GM21367 (cell line): Measurements from ENCODE around the gene CPED1.
"Not testable (repeated sequence)": the region's sequence is repeated elsewhere in the genome, so short reads cannot be mapped to it uniquely, and the experiment has no call there.

ENCODE experiments used
- ATAC-seq: cut with Tn5 transposase; IDR thresholded peaks from one replicate; pipeline ENCODE4 v1.9.1; 2021; ENCODE audit not compliant: unreplicated experiment

Gene CPED1

GRCh38 chr7:121083790-121084251 is 95.3 kb downstream of the CPED1 start:
- no peak for ATAC-seq

- no peak for ATAC-seq
Observed at GRCh38 chr7:121084256-121084655, 95.7 kb downstream of the CPED1 start.

- no peak for ATAC-seq
Observed at GRCh38 chr7:121084748-121085336, 96.3 kb downstream of the CPED1 start.

GRCh38 chr7:121085922-121086321 is 97.4 kb downstream of the CPED1 start:
- ATAC-seq, result no peak

- no peak for ATAC-seq
Observed at GRCh38 chr7:121088870-121089269, 100.4 kb downstream of the CPED1 start.

GRCh38 chr7:121094829-121095228 is 106.3 kb downstream of the CPED1 start:
- ATAC-seq, result no peak

GRCh38 chr7:121097577-121097976 is 109.1 kb downstream of the CPED1 start:
- ATAC-seq, result no peak

- ATAC-seq, result no peak
Observed at GRCh38 chr7:121099572-121099971, 111.1 kb downstream of the CPED1 start.

GRCh38 chr7:121101083-121101482 is 112.6 kb downstream of the CPED1 start:
- no peak for ATAC-seq

GRCh38 chr7:121101621-121102020 is 113.1 kb downstream of the CPED1 start:
- ATAC-seq, result no peak

- ATAC-seq, result no peak
Observed at GRCh38 chr7:121102619-121103018, 114.1 kb downstream of the CPED1 start.

- ATAC-seq, result no peak
Observed at GRCh38 chr7:121103086-121103485, 114.6 kb downstream of the CPED1 start.

- ATAC-seq, result no peak
Observed at GRCh38 chr7:121103579-121103978, 115.1 kb downstream of the CPED1 start.

- ATAC-seq, result no peak
Observed at GRCh38 chr7:121105262-121105661, 116.8 kb downstream of the CPED1 start.

GRCh38 chr7:121107923-121108498 is 119.5 kb downstream of the CPED1 start:
- ATAC-seq, result peak; percentile 97

GRCh38 chr7:121109145-121109544 is 120.6 kb downstream of the CPED1 start:
- no peak for ATAC-seq

GRCh38 chr7:121113288-121113687 is 124.8 kb downstream of the CPED1 start:
- no peak for ATAC-seq

GRCh38 chr7:121116396-121116795 is 127.9 kb downstream of the CPED1 start:
- ATAC-seq, result no peak

GRCh38 chr7:121119047-121119446 is 130.5 kb downstream of the CPED1 start:
- ATAC-seq, result no peak

- no peak for ATAC-seq
Observed at GRCh38 chr7:121123032-121123431, 134.5 kb downstream of the CPED1 start.

GRCh38 chr7:121125454-121125853 is 136.9 kb downstream of the CPED1 start:
- not testable (repeated sequence) for ATAC-seq

GRCh38 chr7:121126201-121126600 is 137.7 kb downstream of the CPED1 start:
- no peak for ATAC-seq
